HG02678 (cell line): Measurements from ENCODE around the gene ARHGAP21.
"Not testable (repeated sequence)": the region's sequence is repeated elsewhere in the genome, so short reads cannot be mapped to it uniquely, and the experiment has no call there.

Source experiments
- ATAC-seq: cut with Tn5 transposase; IDR thresholded peaks from one replicate; pipeline ENCODE4 v1.9.1; 2021; ENCODE audit warnings: mild to moderate bottlenecking, moderate library complexity; ENCODE audit not compliant: unreplicated experiment

Gene ARHGAP21

GRCh38 chr10:24723788-24724380 is at the start of gene ARHGAP21:
ARHGAP21 (minus strand) TSS chr10:24723887; CDS start chr10:24721899, 1,988 bp downstream.
- no peak for ATAC-seq

DNA sequence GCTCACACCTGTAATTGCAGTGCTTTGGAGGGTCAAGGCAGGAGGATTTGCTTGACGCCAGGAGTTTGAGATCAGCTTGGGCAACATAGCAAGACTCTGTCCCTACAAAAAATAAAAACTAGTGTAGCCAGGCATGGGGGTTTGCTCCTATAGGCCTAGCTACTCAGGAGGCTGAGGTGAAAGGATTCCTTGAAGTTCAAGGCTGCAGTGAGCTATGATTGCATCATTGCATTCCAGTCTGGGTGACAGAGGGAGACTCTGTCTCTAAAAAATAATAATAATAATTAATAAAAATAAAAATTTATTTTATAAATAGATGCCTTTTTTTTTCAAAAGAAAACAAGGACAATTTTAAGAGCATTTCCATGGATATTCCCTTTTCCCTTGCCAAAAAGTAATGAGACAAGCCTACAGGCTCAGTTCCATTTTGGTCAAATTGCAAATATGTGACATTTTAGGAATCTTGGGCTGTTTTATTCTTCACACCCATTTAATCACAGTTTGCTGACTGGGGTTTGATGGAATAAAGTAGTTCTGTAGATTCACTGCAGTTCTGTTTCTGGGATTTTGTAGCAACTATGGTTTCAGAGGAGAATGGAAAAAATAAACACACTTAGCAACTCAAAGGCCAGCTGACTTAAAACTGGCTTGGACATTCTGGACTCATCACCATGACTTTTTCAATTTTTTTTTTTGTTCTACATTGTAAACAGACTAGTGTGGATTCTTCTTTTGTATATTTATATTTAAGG is 48.4 kb upstream of the ARHGAP21 start:
- no peak for ATAC-seq

DNA sequence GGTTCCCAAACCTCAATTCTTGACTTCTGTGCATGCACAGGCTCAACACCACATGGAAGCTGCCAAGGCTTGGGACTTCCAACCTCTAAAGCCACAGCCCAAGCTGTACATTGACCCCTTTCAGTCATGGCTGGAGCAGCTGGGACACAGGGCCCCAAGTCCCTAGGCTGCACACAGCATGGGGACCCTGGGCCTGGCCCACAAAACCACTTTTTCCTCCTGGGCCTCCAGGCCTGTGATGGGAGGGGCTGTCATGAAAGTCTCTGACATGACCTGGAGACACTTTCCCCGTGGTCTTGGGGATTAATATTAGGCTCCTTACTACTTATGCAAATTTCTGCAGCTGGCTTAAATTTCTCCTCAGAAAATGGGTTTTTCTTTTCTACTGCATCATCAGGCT is 41.3 kb upstream of the ARHGAP21 start:
- ATAC-seq: not testable (repeated sequence)

GRCh38 chr10:24762966-24763623 is 39.4 kb upstream of the ARHGAP21 start:
- no peak for ATAC-seq

- ATAC-seq: no peak
Observed at GRCh38 chr10:24762161-24762924, 38.7 kb upstream of the ARHGAP21 start.

GRCh38 chr10:24759672-24760071 is 36.0 kb upstream of the ARHGAP21 start:
- ATAC-seq: no peak

DNA sequence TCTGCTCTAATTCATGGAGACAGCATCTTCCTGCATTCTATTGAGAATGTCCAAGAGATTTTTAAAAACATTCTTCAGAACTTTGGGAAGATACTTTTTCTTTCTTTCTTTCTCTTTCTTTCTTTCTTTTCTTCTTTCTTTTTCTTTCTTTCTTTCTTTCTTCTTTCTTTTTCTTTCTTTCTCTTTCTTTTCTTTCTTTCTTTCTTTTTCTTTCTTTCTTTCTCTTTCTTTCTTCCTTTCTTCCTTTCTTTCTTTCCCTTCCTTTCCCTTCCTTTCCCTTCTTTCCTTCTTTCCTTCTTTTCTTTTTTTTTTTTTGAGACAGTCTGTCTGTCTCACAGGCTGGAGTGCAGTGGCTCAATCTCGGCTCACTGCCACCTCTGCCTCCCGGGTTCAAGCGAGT is 34.6 kb upstream of the ARHGAP21 start:
- not testable (repeated sequence) for ATAC-seq

DNA sequence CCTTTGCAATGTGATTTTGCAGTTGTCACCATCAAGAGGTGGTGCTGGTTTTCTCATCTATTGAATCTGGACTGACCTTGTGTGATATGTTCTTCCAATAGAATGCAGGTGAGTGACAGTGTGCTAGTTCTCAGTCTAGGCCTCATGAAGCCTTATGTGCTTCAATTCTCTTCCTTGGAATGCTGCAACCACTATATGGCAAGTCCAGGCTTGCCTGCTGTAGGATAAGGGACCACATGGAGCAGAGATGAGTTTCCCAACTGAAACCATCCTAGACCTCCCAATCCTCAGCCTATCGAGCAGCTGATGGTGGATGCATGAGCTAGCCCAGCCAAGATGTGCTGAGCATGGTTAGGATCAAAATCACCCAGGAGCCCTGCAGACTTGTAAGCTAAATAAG is 32.6 kb upstream of the ARHGAP21 start:
- ATAC-seq: no peak

- no peak for ATAC-seq
Observed at GRCh38 chr10:24751716-24752115, 28.0 kb upstream of the ARHGAP21 start.

DNA sequence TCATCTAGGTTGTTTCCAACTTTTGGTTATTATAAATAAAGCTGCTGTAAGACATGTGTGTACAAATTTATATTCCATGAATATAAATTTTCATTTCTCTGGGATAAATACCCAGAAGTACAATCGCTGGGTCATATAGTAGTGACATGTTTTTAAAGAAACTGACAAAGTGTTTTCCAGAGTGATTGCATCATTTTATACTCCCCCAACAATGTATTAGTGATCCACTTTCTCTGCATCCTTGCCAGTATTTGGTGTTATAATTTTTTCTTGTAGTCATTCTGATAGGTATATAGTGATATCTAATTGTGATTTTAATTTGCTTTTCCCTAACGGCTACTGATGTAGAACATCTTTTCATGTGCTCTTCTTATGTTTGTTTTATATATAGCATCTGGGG is 27.0 kb upstream of the ARHGAP21 start:
- ATAC-seq: no peak

DNA sequence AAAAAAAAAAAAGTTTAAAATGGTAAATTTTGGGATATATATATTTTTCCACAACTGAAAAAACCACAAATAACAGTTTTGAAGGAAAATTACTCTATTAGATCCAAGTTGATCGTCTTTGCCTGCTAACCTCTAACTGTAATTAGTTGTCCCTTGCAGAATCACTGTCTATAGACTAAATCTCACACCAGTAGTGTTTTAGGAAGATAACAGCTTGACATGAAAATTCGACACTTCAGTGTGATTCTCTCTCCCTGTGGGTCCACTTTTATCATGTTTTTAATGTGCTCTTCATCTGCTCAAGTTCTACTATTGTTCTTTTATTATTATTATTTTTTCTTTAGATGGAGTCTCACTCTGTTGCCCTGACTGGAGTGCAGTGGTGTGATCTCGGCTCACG is 24.5 kb upstream of the ARHGAP21 start:
- ATAC-seq: no peak

GRCh38 chr10:24744946-24745345 is 21.3 kb upstream of the ARHGAP21 start:
- ATAC-seq: no peak

- ATAC-seq: no peak
Observed at GRCh38 chr10:24740714-24741113, 17.0 kb upstream of the ARHGAP21 start.

DNA sequence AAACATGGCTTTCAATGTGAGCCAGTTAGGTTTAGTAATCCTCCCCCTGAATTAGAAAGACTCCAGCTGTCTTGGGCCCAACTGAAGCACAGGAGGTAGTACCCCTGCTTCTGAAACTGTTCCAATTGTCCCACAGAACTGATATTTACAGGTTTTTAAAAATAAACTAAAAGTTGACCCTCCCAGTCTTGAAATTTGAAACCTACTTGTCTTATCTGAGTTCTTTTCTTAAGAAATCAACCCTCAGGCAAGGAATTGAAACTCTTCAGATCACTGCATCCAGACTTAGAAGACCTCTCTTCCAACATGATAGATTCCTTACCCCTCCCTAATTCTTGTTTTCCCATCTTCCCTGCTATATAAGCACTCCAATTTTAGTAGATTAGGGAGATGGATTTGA is 13.3 kb upstream of the ARHGAP21 start:
- no peak for ATAC-seq

DNA sequence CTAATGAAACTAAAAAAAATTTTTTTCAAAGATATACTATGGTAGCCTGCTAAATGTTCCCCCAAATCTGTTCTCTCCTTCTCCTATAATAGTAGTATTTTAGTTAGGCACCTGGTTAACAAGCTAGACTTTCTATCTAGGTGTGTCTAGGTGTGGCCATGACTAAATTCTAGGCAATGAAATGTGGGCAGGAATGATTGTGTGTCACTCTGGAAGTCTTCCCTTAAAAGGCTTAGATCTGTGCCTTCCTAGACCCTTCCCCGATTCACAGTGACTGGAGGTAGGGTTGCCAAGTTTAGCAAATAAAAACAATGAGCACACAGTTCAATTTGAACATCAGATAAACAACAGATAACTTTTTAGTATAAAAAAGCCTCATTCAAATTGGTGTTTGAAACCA is 8.3 kb upstream of the ARHGAP21 start:
- no peak for ATAC-seq

DNA sequence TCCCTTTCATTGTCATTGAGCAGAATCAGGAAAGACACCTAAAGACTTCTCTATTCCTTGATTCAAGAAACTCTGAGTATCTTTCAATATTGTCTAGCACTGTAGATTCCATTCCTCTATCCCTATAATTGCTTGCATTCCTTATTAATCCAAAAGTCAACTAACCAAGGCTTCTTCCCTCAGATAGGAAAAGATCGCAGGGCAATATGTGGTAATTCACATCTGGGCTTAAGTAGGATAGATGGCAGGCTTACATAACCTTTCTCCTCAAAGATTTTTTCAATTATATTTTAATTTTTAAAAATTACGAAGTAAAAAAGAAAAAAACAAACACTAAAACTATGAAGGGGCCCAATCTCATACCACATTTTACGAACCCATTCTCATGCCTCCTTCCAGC is 7.1 kb upstream of the ARHGAP21 start:
- no peak for ATAC-seq

DNA sequence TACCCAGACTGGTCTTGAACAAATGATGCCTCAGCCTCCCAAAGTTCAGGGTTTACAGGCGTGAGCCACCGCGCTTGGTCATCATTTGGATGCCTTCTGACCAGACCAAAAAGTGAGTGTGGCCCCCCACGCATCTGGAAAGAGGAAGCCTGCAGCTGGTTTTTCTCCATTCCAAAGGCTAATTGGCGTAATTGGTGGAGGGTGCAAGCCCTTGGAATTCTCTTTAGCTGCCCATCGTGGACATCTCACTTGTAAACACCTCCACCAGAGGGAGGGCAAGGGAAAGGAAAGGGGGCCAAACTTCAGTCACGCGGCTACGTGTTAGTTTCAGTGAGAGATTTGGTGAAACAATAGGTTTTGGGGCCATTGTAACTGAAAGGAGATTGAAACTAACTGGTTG is 4.1 kb upstream of the ARHGAP21 start:
- ATAC-seq: no peak

DNA sequence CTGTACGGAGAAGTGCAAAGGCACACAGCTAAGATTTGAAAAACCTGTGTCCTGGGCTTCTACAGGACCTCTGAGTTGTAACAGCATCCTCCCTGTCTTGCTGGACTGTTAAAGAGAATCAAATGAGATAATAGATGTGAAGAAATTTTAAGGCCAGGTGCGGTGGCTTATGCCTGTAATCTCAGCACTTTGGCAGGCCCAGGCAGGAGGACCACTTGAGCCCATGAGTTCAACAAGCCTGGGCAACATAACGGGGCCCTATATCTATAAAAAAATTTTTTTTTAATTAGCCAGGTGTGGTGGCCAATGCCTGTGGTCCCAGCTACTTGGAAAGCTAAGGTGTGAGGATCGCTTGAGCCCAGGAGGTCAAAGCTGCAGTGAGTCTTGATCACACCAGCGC is 2.9 kb upstream of the ARHGAP21 start:
- no peak for ATAC-seq

DNA sequence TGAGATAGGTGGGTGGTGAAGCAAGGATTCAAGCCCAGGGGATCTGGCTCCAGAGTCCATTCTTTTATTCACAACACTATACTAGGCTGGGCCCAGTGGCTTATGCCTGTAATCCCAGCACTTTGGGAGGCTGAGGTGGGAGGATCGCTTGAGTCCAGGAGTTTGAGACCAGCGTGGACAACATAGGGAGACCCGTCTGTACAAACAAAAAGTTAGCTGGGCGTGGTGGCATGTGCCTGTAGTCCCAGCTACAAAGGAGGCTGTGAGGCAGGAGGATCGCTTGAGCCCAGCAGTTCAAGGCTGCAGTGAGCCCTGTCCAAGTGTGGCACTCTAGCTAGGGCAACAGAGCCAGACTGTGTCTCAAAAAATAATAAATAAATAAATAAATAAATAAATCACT is 2.3 kb upstream of the ARHGAP21 start:
- ATAC-seq: not testable (repeated sequence)

DNA sequence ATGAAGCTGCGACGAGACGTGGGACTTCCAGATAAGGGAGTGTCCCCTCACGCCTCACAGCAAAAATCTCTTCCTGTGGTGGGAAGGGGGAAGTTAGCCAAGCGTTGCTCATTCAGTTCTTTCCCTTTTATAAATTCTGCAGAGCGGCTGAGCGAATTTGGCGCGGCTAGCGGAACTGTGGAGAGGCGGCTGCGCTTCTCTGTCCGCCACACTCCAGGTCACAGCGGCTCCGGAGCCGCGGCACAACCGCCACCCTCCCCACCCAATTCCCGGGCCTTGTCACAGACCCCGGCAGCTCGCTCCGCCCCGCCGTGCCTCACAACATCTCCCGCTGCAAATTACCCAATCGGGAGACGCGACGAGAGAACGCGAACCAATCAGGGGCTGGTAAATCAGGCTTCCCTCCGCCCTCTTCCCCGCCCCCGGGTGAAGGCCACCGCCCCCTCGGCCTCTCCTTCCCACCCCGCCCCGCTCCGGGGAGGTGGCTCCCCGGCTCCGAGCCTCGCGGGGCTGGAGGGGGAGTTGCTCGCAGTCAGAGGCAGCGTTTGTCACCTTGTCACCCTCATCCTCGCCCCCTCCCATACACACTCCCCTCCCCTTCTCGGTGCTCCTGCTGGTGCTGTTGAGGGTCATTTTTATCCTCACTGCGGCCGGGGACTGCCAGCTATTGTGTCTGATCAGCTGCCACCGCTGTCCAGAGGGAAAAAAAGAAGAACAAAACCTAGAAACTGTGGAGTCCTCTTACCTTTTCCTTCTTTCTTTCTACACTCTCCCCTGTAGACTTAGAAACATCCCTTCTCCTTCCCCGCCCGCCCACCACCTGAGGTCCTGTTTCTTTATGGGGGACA is 918 bp upstream of the ARHGAP21 start:
- ATAC-seq: peak; percentile 84

DNA sequence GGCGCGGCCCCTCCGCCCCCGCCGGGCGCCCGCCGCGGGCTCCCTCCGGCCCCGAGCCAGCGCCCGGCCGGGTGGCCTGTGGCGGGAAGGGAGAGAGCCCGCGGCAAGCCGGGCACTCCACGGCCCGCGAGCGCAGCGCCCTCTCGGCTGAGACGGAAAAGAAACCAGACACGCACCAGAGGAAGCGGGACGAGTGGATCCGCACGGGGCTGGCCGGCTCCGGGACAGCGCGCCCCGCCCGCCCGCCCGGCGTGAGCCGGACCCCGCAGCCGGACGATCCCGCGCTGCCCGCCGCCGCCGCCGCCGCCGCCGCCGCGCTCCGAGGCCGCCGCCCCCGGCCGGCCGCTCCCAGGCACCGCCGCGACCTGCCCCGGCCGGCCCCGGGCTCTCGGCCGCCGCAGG is 300 bp downstream of the ARHGAP21 start:
- peak; percentile 24 for ATAC-seq
